Fibroblast of lung (primary cell): ENCODE data around the gene WDFY3. TPM values are rescaled to one million over a fixed set of nuclear protein-coding genes. Genes with fewer than 3 reads are reported as not detected.

Experiments
- DNase-seq, 2 donors: peaks; one replicate each; pipeline versions ENCODE4 v3.0.0 to v3.0.0-alpha.2; 2010; ENCODE audit warnings: low read depth in 2 of 2
- H2AFZ ChIP-seq: 2 replicates; pipeline ENCODE4 v1.5.1; 2012; ENCODE audit warnings: low read length, control low read depth, inconsistent platforms
- H3K27ac ChIP-seq: 2 replicates; pipeline ENCODE4 v1.5.1; 2011; ENCODE audit warnings: low read length, control low read depth; ENCODE audit not compliant: insufficient read depth
- H3K27me3 ChIP-seq: 2 replicates; pipeline ENCODE4 v1.5.1; 2011; ENCODE audit warnings: mild to moderate bottlenecking, low read length; ENCODE audit not compliant: control insufficient read depth, insufficient read depth
- H3K36me3 ChIP-seq: 2 replicates; pipeline ENCODE4 v1.5.1; 2011; ENCODE audit warnings: low read length; ENCODE audit not compliant: control insufficient read depth, insufficient read depth
- H3K4me1 ChIP-seq: 2 replicates; pipeline ENCODE4 v1.5.1; 2011; ENCODE audit warnings: low read length; ENCODE audit not compliant: control insufficient read depth, insufficient read depth; ENCODE audit errors: extremely low read depth
- H3K4me2 ChIP-seq: 2 replicates; pipeline ENCODE4 v1.5.1; 2011; ENCODE audit warnings: low read length, control low read depth; ENCODE audit not compliant: insufficient read depth; ENCODE audit errors: extremely low read depth
- H3K4me3 ChIP-seq, 4 experiments: fragments of 200-600 bp in 1 of 4; sonication (generic) in 1 of 4; replicated peaks in 1 of 4; 2 replicates each; pipeline ENCODE4 v1.5.1; 2011 to 2016; ENCODE audit warnings: low read length in 4 of 4, low read depth in 3 of 4, mild to moderate bottlenecking in 3 of 4, control low read depth in 2 of 4, inconsistent platforms in 1 of 4, mixed read lengths in 1 of 4; ENCODE audit not compliant: insufficient read depth in 1 of 4; ENCODE audit errors: control extremely low read depth in 1 of 4
- H3K79me2 ChIP-seq: 2 replicates; pipeline ENCODE4 v1.5.1; 2012; ENCODE audit warnings: mild to moderate bottlenecking, low read length, inconsistent platforms; ENCODE audit not compliant: control insufficient read depth, insufficient read depth
- H3K9ac ChIP-seq: 2 replicates; pipeline ENCODE4 v1.5.1; 2011; ENCODE audit warnings: mild to moderate bottlenecking, low read length, control low read depth; ENCODE audit not compliant: insufficient read depth
- H3K9me3 ChIP-seq: 2 replicates; pipeline ENCODE4 v1.5.1; 2012; ENCODE audit warnings: low read depth, low read length; ENCODE audit not compliant: control insufficient read depth, insufficient read depth
- H4K20me1 ChIP-seq: 2 replicates; pipeline ENCODE4 v1.5.1; 2011; ENCODE audit warnings: low read length; ENCODE audit not compliant: control insufficient read depth, insufficient read depth; ENCODE audit errors: extremely low read depth
- EZH2 ChIP-seq: IDR thresholded peaks from 2 replicates; pipeline ENCODE4 v1.5.1; 2012; ENCODE audit warnings: low read length, control low read depth, mild to moderate bottlenecking; ENCODE audit errors: missing control alignments
- polyA plus RNA-seq, 2 donors: library from polyadenylated mRNA; depleted of rRNA in 1 of 2; stranded (reverse) in 1 of 2; unstranded in 1 of 2; fragments of >200 nt; gene quantifications; 2 replicates each; pipeline ENCODE4 v1.2.1, GENCODE V29; 2011 to 2012; ENCODE audit warnings: missing spikeins in 1 of 2
- total RNA-seq: library from RNA; depleted of rRNA; stranded (reverse); fragments of >200 nt; gene quantifications from 2 replicates; pipeline ENCODE4 v1.2.1, GENCODE V29; 2014
- TF ChIP-seq, protein P1 (sequence below), 2 donors: IDR thresholded peaks in 1 of 2; conservative IDR thresholded peaks in 1 of 2; 1 replicate in 1 of 2; 2 replicates in 1 of 2; pipeline ENCODE4 v1.5.1; 2011 to 2012; ENCODE audit warnings: low read length in 2 of 2, control low read depth in 1 of 2, inconsistent platforms in 1 of 2, low read depth in 1 of 2, mild to moderate bottlenecking in 1 of 2

The WDFY3 gene
- total and polyA plus RNA-seq, 2 donors (not counting 1 experiment from before 2014, with no cell fraction given) = 26.8 to 88.8 TPM

- H3K36me3 ChIP-seq = peaks cover 6% of the 10 kb centered on the region
- no peak overlapping the region for H2AFZ ChIP-seq
- H3K4me1 ChIP-seq = no peaks in the 10 kb centered on the region
- H3K4me2 ChIP-seq = no peak overlapping the region
- TF ChIP-seq, protein P1, sequence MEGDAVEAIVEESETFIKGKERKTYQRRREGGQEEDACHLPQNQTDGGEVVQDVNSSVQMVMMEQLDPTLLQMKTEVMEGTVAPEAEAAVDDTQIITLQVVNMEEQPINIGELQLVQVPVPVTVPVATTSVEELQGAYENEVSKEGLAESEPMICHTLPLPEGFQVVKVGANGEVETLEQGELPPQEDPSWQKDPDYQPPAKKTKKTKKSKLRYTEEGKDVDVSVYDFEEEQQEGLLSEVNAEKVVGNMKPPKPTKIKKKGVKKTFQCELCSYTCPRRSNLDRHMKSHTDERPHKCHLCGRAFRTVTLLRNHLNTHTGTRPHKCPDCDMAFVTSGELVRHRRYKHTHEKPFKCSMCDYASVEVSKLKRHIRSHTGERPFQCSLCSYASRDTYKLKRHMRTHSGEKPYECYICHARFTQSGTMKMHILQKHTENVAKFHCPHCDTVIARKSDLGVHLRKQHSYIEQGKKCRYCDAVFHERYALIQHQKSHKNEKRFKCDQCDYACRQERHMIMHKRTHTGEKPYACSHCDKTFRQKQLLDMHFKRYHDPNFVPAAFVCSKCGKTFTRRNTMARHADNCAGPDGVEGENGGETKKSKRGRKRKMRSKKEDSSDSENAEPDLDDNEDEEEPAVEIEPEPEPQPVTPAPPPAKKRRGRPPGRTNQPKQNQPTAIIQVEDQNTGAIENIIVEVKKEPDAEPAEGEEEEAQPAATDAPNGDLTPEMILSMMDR (conservative IDR thresholded peaks at IDR 0.05 in 1 of 2, IDR thresholded peaks at IDR 0.05 in 1 of 2; ENCODE audit: low read depth in 1 of 2, low read length in 2 of 2) = no peak
- no peak for TF ChIP-seq EZH2
- H3K27ac ChIP-seq = no peak overlapping the region
- H4K20me1 ChIP-seq = no peaks in the 10 kb centered on the region
- no peak for DNase-seq
- no peaks in the 10 kb centered on the region for H3K27me3 ChIP-seq
- H3K9ac ChIP-seq = no peak overlapping the region
- no peaks in the 10 kb centered on the region for H3K79me2 ChIP-seq
- H3K9me3 ChIP-seq = no peaks in the 10 kb centered on the region
- no peak overlapping the region for H3K4me3 ChIP-seq
Observed at GRCh38 chr4:84733343-84734033, 233.0 kb downstream of the WDFY3 start.

- Histone ChIP-seq H3K4me2 (no peak overlapping the region), H3K27ac (no peak overlapping the region), H3K79me2 (no peaks in the 10 kb centered on the region), H3K9me3 (no peaks in the 10 kb centered on the region), H4K20me1 (no peaks in the 10 kb centered on the region), H3K4me3 (no peak overlapping the region), H3K36me3 (peaks cover 3% of the 10 kb centered on the region), H2AFZ (no peak overlapping the region), H3K9ac (no peak overlapping the region), H3K27me3 (no peaks in the 10 kb centered on the region), H3K4me1 (no peaks in the 10 kb centered on the region)
- DNase-seq = no peak
- TF ChIP-seq, protein P1 (conservative IDR thresholded peaks at IDR 0.05 in 1 of 2, IDR thresholded peaks at IDR 0.05 in 1 of 2; ENCODE audit: low read depth in 1 of 2, low read length in 2 of 2) = no peak
- no peak for TF ChIP-seq EZH2
Observed at GRCh38 chr4:84730375-84730774, 236.1 kb downstream of the WDFY3 start.

GRCh38 chr4:84727491-84727890 is 239.0 kb downstream of the WDFY3 start:
- H3K4me3 ChIP-seq = no peak overlapping the region
- H3K36me3 ChIP-seq = no peaks in the 10 kb centered on the region
- no peak overlapping the region for H3K27ac ChIP-seq
- no peak overlapping the region for H3K9ac ChIP-seq
- no peak overlapping the region for H3K4me2 ChIP-seq
- H2AFZ ChIP-seq = no peak overlapping the region
- no peaks in the 10 kb centered on the region for H3K9me3 ChIP-seq
- DNase-seq = no peak
- H3K27me3 ChIP-seq = no peaks in the 10 kb centered on the region
- H4K20me1 ChIP-seq = no peaks in the 10 kb centered on the region
- TF ChIP-seq, protein P1 (conservative IDR thresholded peaks at IDR 0.05 in 1 of 2, IDR thresholded peaks at IDR 0.05 in 1 of 2; ENCODE audit: low read depth in 1 of 2, low read length in 2 of 2) = no peak
- TF ChIP-seq EZH2 = no peak
- no peaks in the 10 kb centered on the region for H3K4me1 ChIP-seq
- H3K79me2 ChIP-seq = no peaks in the 10 kb centered on the region
